GM18499 (cell line): Measurements from ENCODE around the gene DCAF6.

Experiments
- ATAC-seq: cut with Tn5 transposase; IDR thresholded peaks from one replicate; pipeline ENCODE4 v1.9.1; 2021; ENCODE audit warnings: moderate number of reproducible peaks; ENCODE audit not compliant: insufficient read depth, unreplicated experiment

The DCAF6 gene

DNA sequence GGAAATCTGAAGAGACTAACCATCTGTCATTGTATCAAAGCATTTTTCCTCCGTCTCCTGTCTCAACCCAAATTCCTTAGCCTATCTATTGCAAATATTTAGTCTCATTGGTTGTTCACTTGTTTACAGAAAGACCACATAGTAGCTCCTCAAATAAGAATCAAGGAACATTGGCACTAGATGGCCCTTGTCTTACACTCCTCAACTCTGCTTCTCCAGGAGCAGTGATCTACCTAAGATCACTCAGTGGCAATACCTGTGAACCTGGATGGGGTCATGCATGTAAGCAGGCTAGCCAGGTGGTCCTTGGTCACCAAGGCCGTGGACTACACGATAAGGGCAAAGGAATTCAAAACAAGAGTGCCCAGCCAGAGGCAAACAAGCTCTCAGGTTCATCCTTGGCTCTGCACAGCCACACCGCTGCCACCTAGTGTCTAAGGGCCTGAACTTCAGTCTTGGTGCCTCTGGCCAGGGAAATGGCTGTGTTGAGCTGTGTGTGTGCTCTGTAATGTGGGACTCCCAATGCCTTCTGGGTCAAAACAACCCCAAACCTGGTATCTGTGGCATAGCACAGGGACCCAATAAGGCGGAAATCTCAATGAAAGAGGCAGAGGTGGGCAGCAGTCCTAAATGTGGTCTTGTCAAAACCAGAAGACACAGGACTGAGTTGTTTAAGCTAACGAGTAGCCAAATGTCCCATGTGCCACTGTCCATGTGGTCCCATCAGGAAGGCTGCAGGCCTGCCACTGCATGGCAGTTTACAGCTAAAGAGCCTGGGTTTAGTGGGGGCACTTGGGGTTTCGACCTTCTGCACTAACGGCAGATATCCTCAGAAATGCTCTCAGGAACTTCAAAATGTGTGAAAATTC, 145.8 kb downstream of the DCAF6 start:
- peak; percentile 72 for ATAC-seq

DNA sequence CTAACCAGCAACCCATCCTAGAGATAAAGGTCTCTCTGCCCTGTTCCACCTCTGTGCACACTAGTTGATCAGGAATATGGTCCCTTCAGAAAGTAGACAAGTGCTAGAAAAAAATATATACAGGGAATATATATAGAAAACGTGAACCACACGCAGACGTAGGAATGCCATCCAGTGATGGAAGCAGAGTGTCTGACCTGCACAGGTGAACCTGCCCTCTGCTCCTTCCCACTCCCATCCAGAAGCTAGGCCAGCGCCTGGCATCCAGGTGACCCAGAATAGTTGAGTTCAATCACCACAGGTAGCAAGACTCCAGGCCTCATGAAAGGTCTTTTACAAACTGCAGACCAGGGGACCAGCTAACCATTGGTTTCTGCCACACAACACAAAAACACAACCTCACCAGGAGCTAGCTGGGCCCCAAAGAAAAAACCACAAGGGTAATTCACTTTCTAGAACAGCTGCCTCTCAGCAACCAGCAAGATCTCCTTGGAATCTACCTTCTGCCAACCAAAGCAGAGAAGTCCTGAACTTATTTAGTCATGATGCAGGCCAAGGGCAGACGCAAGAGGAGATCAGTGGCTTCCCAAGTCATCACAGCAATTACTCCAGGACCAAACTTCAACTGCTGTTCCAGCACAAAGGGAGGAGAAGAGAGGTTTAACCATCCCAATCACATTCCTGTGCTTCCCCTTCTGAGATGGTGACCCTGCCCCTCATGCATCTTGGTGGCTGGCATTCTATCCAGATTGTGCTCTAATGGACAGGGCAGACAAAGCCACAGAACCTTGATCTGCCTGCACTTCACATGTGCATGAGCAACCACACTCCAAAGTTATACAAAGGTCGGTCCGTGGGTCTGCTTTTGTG, 147.2 kb downstream of the DCAF6 start:
- no peak for ATAC-seq

DNA sequence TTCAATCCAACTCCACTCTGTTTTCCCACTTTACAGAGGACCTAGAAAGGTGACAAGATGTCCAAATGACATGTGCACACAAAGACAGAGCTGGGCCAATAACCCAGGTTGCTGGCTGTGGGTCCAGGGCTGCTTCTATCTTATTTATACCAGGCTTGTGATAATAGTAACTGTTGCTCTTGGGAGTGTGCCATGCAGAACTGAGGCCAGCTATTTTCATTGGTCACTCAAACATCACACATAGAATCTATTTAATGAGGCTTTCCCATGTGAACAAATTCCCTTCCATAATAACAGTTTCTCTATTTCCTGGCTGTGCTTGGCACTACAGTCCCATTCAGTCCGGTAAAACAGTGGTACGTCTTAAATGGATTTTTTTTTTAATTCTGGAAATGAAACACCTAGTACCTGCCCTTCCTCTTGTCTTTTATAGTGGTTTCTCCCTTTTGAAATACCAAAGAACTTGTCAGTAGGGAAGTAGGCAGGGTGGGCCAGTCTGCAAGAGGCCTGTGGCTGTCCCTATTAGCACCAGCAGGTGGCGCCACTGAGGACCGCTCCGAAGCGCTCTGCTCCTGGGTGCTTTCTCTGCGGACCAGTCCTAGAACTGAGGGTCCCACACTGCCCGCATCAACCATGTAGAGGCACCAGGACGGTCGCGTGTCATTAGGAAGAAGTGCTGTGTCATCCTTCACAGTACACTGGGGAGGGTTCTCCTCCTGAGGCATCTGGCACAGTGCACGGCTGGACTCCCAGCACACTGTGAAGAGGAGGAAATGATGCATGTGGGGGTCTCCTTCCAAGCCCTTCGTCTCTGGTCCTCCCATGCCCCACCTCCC, 148.1 kb downstream of the DCAF6 start:
- no peak for ATAC-seq

DNA sequence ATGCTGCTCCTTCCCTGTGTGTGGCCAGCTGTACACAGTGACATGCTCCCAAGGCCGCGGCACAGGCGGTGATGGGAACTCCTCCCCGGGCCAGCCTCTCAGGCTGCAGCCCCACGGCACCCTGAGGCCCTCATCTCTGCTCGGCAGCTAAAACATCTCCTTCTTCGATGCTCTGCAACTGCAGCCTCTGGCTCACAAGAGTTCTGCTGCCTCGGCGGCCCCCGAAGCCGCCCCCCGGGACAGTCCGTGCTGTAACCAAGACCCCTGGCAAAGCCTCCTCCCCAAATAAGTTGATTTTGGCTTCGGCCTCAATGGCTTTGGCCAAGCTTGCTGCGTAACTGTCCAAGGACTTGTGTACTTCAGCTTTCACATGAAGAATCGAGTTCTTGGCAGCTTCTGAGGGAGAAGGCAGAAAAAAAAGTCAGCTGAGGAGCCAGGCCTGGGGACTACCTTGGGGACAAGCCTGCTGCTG, 149.0 kb downstream of the DCAF6 start:
- no peak for ATAC-seq

DNA sequence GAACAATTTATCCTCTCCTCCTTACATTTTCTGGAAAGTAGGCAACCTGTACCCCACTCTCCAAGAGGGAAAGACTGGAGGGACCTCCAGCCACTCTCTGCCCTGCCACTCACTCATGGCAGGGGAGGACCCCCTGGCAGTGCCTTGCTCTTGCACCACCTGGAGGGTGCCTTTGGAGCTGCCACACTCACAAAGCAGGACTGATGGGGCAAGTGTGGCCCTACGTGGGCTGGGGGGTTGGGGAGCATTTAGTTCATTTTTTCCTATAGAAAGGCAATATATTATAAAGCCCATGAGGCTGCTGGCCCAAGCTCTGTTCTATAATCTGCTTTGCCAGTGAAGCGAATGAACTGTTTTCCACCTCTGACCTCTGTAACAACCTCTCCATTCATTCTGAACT, 150.0 kb downstream of the DCAF6 start:
- no peak for ATAC-seq

DNA sequence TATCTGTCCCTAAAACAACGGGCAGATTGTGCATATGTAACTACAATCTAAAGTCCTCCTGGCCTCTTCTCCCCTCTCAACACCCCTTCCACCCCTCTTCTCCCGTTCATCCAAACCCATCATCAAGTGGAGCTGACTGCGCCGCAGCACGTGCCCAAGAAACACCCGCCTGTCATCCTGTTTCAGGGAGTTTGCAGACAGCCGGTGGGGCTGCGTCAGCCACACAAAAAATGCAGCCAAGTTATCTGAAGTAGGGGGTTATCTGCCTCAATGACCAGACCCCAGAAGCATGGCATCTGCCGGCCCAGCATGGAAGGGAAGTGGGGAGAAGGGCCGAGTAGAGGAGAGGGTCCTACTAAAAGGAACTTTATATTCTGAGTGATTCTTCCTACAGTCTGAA, 151.2 kb downstream of the DCAF6 start:
- no peak for ATAC-seq

DNA sequence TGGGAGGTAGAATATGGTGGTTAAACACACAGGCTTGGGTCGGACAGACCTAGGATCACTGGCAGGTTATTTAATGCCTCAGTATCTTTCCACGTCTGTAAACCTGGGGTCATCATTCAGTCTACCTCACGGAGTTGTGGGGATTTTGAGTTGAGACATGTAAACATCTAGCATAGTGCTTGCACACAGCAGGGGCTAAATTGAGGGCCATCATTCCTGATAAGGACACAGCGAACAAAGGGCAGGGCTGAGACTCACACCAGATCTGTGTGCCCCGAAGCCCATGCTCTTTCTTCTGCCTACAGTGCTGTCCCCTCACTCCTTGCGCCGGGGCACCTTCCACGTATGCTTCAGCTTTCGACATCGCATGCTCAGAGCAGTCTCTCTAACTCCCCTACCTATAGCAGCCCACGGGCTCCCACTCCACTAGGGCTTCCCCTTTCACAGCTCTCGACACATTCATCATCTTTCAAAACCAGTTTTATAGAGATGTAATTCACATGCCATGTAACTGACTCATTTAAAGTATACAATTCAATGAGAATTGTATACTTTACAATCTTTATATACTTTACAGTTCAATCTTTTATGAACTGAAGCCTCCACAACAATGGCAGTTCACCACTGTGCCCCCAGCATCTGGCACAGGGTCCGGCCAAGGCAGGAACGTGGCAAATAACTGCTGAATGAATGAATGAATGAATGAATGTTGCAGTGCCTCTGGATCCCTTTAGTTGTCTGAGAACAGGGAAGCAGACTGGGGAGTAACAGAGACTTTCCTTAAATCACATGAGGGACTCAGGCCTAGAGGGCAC, 152.2 kb downstream of the DCAF6 start:
- ATAC-seq = no peak

DNA sequence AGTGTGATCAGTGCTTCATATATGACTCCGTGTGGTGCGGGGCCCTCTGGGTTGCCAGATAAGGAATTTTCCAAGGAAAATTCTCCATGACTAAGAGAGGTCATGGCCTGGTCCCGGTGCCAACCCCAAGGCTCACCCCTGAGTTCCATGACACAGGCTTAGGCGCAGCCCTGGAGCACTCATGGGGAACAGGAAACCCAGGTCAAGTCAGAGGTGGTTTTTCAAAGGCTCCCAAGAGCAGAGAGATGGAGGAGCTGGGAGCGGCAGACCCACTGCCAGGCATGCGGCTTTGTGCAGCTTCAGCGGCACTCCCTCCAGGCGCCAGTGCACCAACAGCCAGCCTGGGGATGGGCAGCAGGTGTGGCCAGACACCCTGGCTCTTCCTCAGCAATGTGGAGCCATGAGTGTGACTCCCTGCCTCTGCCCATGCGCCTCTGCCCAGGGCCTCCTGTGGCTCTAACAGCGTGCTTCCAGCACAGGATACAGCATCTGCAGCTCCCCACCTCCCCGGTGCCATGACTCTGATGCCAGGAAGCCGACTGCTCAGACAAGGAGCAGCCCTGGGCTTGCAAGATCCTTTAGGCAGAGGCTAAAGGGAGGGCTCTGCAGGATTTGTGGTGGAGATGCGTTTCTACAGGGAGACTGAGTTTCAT, 153.0 kb downstream of the DCAF6 start:
- ATAC-seq = no peak

DNA sequence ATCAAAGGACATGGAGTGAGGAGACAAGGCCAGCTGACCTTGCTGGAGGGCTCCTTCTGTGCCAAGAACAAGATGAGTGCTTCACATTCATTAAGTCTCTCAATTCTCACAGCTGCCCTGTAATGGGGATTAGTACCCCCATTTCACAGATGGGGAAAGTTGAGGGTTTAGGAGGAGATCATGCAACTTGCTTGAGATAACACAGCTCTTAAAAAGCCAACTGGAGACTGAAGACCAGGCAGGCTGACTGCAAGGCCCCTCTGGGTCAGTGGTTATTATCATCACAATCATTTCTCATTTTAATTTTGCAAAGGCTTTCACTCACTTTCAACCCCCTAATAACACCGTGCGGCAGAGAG, 153.5 kb downstream of the DCAF6 start:
- no peak for ATAC-seq

DNA sequence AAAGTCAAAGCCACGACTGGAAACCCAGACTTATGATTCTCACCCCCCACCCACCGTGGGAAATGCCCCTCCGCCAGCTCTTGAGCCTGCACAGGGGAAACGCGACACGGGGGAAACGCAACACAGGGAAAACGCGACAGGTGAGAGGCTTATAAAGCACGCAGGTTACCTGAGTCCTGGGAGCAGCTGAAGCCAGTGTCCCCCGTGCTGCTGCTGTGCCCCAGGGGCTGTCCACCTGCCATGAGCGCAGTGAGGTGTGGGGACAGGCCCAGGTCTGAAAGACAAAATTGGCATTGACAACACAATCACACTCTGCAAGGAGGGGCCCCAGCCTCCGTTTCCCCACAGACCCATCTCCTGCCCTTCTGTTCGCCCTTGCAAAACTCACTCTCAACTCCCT, 153.9 kb downstream of the DCAF6 start:
- ATAC-seq = no peak

DNA sequence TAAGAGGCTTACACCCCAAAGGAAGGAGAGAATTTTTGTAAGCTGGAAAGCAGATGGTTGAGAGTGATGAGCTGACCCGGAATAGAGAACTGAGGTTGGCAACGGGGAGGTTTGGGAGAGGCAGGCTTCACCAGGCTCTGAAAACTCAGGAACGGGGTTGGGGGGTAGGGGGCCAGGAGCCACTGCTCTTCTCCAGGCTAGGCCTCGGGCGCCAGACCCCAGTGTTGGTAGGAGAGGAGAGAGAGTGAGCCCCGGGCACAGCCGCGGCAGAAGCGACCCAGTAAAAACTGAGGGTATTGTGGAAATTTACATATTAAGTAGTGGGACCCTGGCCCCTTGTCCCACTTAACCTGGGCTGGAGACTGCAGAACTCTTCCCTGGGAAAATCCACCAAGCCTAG, 154.6 kb downstream of the DCAF6 start:
- no peak for ATAC-seq

DNA sequence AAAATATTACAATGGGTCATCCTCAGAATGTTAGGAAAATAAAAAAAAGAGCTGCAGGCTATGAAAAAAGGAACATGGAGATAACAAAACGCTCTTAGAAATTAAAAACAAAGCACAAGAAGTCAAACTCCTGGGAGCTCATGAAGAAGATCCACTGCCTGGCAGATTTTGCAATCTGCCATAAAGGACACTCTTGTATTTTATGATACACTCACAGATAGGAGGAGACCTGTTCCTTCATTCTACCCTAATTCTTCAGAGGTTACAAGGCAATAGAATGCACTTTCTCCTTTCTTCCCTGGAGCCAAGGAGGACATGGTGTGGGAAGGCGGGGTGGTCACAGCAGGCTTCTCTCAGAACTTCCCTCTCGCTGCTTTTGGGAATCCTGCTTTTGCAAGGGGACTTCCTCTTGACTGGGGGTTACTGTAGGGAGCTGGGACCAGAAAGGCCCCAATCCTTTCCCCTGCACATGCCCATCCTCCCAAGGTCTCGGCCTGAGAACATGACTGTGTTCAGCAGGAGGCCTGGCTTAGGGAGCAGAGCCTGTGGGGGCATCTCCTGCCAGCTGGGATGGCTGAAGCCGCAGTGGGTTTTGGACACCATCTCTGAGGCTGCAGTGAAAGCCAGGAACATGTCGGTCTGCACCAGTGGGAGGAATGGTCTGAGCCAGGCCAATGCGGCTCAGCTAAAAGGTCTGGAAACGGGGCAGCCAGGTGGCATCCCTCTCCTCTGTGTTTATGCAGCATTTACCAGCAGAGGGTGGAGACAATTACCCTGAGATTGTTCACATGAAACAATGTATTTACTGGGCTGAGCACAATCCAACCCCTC, 155.5 kb downstream of the DCAF6 start:
- ATAC-seq = no peak

DNA sequence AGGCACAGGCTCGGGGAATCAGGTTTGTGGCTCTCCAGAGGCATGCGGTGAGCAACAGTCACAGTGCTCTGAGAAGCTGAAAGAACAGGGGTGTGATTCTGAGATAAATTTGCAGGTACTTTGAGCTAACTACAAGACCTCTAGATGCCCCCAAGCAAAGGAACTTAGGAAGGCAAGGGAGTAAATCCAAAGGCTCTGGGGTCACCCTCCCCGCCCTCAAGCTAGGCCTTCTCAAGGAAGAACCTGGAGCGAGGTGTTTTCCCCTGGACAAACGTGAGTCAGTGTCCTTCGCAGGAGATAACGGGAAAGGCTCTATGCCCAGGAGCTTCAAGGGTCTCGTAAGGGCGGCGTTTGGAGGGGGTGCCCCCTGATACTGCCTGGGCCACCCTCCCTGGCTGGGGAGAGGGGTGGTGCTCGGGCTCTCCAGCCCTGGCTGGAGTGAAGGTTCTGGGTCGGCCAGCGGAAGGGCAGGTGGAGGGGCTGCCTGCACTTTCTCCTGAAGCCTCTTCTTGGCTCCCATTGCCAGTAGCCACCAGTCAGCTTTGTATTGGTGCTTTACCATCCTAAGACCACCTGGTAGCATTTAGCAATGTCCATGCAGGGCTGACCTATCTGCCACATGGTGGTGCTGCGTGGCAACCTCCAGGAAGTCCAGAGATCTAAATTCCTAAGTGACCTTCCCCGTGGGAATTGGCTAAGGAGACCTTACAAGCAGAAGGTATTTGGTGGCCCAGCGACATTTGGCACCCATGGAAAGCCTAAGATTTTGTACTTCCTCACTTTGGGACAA, 156.3 kb downstream of the DCAF6 start:
- no peak for ATAC-seq

DNA sequence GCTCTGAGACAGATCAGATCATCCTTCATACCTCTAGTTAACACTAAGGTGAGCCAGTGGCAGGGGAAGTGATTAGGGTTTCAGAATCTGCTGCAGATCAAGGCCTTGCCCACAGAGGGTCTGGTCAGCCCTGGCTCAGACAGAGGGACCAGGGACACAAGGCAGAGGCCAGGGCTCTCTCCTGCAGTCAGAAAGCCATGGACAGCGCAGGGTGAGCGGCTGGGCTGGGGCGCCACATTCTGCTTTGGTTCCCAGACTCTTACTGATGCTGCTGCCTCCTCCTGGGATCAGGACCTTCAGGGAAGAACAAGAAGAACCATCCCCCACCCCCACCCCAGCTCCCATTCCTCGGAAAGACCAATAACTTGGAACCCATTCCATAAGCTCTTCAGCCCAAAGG, 157.1 kb downstream of the DCAF6 start:
- no peak for ATAC-seq

DNA sequence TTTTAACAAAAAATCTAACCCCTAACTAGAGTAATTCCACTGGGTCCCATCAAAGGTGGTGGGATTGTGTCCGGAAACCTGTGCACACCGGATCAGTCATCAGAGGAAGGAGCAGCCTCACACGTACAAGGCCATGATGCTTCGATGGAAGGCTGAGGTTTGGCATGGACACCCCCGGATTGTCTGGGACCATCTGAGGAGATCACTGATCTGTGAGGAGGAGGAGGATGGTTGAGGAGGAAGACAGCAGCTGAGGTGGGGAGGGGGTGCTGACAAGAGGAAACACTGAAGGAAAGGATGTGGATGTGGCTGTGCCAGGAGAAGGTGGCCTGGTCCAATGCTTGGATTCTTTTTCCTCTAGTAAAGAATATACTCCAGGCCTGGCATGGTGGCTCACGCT, 159.0 kb downstream of the DCAF6 start:
- ATAC-seq = no peak

DNA sequence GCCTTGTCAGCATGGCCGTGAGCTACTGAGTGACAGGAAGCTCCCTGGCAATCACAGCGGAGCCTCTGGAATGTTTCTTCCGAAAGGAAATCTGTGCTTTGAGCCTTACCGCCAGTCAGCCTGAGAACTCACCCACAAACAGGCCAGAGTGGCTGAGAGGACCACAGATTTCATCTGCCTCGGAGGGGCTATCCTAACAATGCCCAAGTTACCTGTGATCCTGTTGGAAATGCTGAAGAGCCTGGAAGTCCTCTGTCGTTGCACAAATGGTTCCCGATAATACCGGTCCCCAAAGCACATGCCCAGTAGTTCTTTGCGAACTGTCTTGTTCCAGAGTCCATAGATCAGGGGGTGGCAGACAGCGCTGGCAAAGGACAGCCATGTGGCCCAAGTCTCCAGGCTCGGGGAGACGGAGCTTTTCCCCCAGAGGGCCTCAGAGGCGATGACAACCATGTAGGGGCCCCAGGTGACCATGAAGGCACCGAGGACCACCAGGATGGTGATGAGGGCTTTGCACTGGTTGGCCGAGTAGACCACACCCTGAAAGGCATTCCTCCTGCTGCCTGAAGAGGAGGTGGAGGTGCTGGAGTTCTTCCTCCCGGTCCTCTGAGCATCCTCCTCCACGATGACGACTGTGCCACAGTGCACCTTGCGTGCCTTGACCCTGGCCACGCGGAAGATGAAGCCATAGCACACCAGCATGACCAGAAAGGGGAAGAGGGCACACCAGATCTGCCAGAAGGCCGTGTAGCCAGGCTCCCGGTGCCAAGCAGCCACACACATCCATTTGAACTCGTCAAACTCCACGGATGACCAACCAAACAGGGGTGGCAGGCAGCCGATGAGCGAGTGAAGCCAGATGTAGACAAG, 160.0 kb downstream of the DCAF6 start:
- no peak for ATAC-seq
